HK-2 (cell line): Measurements from ENCODE around the gene HIVEP3.

Source experiments
- DNase-seq: peaks from one replicate; pipeline ENCODE4 v3.0.0-alpha.2; 2018; ENCODE audit not compliant: unreplicated experiment

Gene HIVEP3

GRCh38 chr1:41683681-41684500, 234.8 kb downstream of the HIVEP3 start:
- DNase-seq: peak; percentile 51

- no peak for DNase-seq
These were observed 235.7 kb downstream of the HIVEP3 start for GRCh38 chr1:41682845-41683625.

- no peak for DNase-seq
These were observed 236.6 kb downstream of the HIVEP3 start for GRCh38 chr1:41682149-41682548.

GRCh38 chr1:41681331-41682098, 237.2 kb downstream of the HIVEP3 start:
- no peak for DNase-seq

- no peak for DNase-seq
These were observed 238.7 kb downstream of the HIVEP3 start for GRCh38 chr1:41679994-41680393.

GRCh38 chr1:41679531-41679930, 239.2 kb downstream of the HIVEP3 start:
- no peak for DNase-seq

GRCh38 chr1:41678111-41678878, 240.4 kb downstream of the HIVEP3 start:
- peak; percentile 51 for DNase-seq

GRCh38 chr1:41677620-41678019, 241.1 kb downstream of the HIVEP3 start:
- no peak for DNase-seq

- DNase-seq: no peak
These were observed 243.3 kb downstream of the HIVEP3 start for GRCh38 chr1:41675401-41675800.

GRCh38 chr1:41674522-41674921, 244.2 kb downstream of the HIVEP3 start:
- DNase-seq: no peak

GRCh38 chr1:41673806-41674205, 244.9 kb downstream of the HIVEP3 start:
- DNase-seq: no peak

- DNase-seq: no peak
These were observed 245.3 kb downstream of the HIVEP3 start for GRCh38 chr1:41673378-41673777.

GRCh38 chr1:41672641-41673361, 245.9 kb downstream of the HIVEP3 start:
- DNase-seq: no peak

GRCh38 chr1:41672173-41672572, 246.5 kb downstream of the HIVEP3 start:
- no peak for DNase-seq

GRCh38 chr1:41671116-41671755, 247.5 kb downstream of the HIVEP3 start:
- DNase-seq: no peak

GRCh38 chr1:41670217-41670957, 248.3 kb downstream of the HIVEP3 start:
- no peak for DNase-seq

- no peak for DNase-seq
These were observed 249.8 kb downstream of the HIVEP3 start for GRCh38 chr1:41668967-41669366.

GRCh38 chr1:41668054-41668660, 250.6 kb downstream of the HIVEP3 start:
- DNase-seq: no peak

- DNase-seq: no peak
These were observed 251.6 kb downstream of the HIVEP3 start for GRCh38 chr1:41666981-41667631.
